ENCODE results near the gene ARHGAP26.

The ARHGAP26 gene

GRCh38 chr5:142827934-142828576, 57.9 kb downstream of the ARHGAP26 start:
- Histone ChIP-seq H3K27ac (ENCODE audit: low read depth, low read length) (no peak overlapping the region), H3K27me3 (ENCODE audit: control insufficient read depth in 5 of 5, insufficient read depth in 4 of 5, low read length in 5 of 5) (no peaks in the 10 kb centered on the region), H3K9me3 (ENCODE audit: control insufficient read depth in 5 of 5, low read length in 5 of 5) (no peaks in the 10 kb centered on the region), H3K36me3 (ENCODE audit: control insufficient read depth in 5 of 5, insufficient read depth in 5 of 5, low read length in 5 of 5) (no peaks in the 10 kb centered on the region), H3K4me3 (ENCODE audit: low read depth in 1 of 5, low read length in 5 of 5) (no peak overlapping the region), H3K4me1 (ENCODE audit: control insufficient read depth in 5 of 5, insufficient read depth in 5 of 5, low read length in 5 of 5) (peaks cover 9 to 49% (median 46%) of the 10 kb centered on the region in 5 donors), H3K9ac (ENCODE audit: low read length in 5 of 5) (no peak overlapping the region)

- no peaks in the 10 kb centered on the region for H3K9me3 ChIP-seq (ENCODE audit: control insufficient read depth in 5 of 5, low read length in 5 of 5)
- H3K27me3 ChIP-seq (ENCODE audit: control insufficient read depth in 5 of 5, insufficient read depth in 4 of 5, low read length in 5 of 5): no peaks in the 10 kb centered on the region
- H3K4me3 ChIP-seq (ENCODE audit: low read depth in 1 of 5, low read length in 5 of 5): no peak overlapping the region
- no peaks in the 10 kb centered on the region for H3K36me3 ChIP-seq (ENCODE audit: control insufficient read depth in 5 of 5, insufficient read depth in 5 of 5, low read length in 5 of 5)
- H3K4me1 ChIP-seq (ENCODE audit: control insufficient read depth in 5 of 5, insufficient read depth in 5 of 5, low read length in 5 of 5): peaks cover 9 to 49% (median 46%) of the 10 kb centered on the region in 5 donors
- H3K27ac ChIP-seq (ENCODE audit: low read depth, low read length): no peak overlapping the region
- no peak overlapping the region for H3K9ac ChIP-seq (ENCODE audit: low read length in 5 of 5)
Measured at GRCh38 chr5:142828797-142829535, 58.8 kb downstream of the ARHGAP26 start.

DNA sequence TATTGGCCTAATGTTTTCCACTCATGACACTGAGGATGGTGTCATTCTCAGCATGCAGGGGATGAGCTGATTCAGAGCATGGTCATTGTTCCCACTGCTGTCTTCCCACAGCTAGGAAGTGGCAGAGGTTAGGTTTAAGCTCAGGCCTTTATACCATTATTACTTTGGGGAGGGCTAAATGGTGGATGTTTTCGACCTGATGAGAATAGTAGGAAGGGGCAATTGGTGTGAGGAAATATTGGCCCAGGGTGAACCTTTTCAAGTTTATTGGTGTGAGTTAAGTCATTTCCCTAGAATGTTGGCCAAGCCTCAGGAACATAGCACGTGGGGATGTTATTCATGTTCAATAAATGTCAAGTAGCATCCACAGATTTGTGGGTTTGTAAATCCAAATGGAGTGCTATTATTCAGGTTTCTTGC, 59.6 kb downstream of the ARHGAP26 start:
- Histone ChIP-seq H3K36me3 (ENCODE audit: control insufficient read depth in 5 of 5, insufficient read depth in 5 of 5, low read length in 5 of 5) (no peaks in the 10 kb centered on the region), H3K9me3 (ENCODE audit: control insufficient read depth in 5 of 5, low read length in 5 of 5) (no peaks in the 10 kb centered on the region), H3K4me1 (ENCODE audit: control insufficient read depth in 5 of 5, insufficient read depth in 5 of 5, low read length in 5 of 5) (peaks cover 9 to 55% (median 45%) of the 10 kb centered on the region in 5 donors), H3K9ac (ENCODE audit: low read length in 5 of 5) (no peak overlapping the region), H3K27me3 (ENCODE audit: control insufficient read depth in 5 of 5, insufficient read depth in 4 of 5, low read length in 5 of 5) (no peaks in the 10 kb centered on the region), H3K27ac (ENCODE audit: low read depth, low read length) (no peak overlapping the region), H3K4me3 (ENCODE audit: low read depth in 1 of 5, low read length in 5 of 5) (no peak overlapping the region)

GRCh38 chr5:142830241-142831008, 60.2 kb downstream of the ARHGAP26 start:
- Histone ChIP-seq H3K4me3 (ENCODE audit: low read depth in 1 of 5, low read length in 5 of 5) (no peak overlapping the region), H3K4me1 (ENCODE audit: control insufficient read depth in 5 of 5, insufficient read depth in 5 of 5, low read length in 5 of 5) (peaks cover 3 to 49% (median 39%) of the 10 kb centered on the region in 5 donors), H3K9me3 (ENCODE audit: control insufficient read depth in 5 of 5, low read length in 5 of 5) (no peaks in the 10 kb centered on the region), H3K36me3 (ENCODE audit: control insufficient read depth in 5 of 5, insufficient read depth in 5 of 5, low read length in 5 of 5) (no peaks in the 10 kb centered on the region), H3K27me3 (ENCODE audit: control insufficient read depth in 5 of 5, insufficient read depth in 4 of 5, low read length in 5 of 5) (no peaks in the 10 kb centered on the region), H3K9ac (ENCODE audit: low read length in 5 of 5) (no peak overlapping the region), H3K27ac (ENCODE audit: low read depth, low read length) (no peak overlapping the region)

DNA sequence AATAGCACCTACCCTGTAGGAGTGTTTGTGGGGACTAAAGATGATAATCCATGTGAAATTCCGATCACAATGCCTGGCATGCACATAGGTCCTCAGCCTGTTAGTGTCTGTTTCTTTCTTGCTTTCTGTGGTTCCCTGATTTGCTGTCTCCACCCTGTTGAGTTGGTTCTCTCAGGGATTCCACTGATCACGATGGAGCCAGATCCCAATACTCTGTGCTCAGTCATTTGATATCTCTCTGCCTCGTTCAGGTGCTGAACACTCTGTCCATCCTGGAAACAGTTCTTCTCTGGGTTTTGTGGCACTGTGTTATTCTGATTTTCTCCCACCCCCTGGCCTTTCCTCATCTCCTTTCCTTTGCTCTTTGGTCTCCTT, 60.8 kb downstream of the ARHGAP26 start:
- Histone ChIP-seq H3K9me3 (ENCODE audit: control insufficient read depth in 5 of 5, low read length in 5 of 5) (no peaks in the 10 kb centered on the region), H3K4me3 (ENCODE audit: low read depth in 1 of 5, low read length in 5 of 5) (no peak overlapping the region), H3K4me1 (ENCODE audit: control insufficient read depth in 5 of 5, insufficient read depth in 5 of 5, low read length in 5 of 5) (peaks cover 3 to 44% (median 33%) of the 10 kb centered on the region in 5 donors), H3K27ac (ENCODE audit: low read depth, low read length) (no peak overlapping the region), H3K9ac (ENCODE audit: low read length in 5 of 5) (no peak overlapping the region), H3K27me3 (ENCODE audit: control insufficient read depth in 5 of 5, insufficient read depth in 4 of 5, low read length in 5 of 5) (no peaks in the 10 kb centered on the region), H3K36me3 (ENCODE audit: control insufficient read depth in 5 of 5, insufficient read depth in 5 of 5, low read length in 5 of 5) (no peaks in the 10 kb centered on the region)

DNA sequence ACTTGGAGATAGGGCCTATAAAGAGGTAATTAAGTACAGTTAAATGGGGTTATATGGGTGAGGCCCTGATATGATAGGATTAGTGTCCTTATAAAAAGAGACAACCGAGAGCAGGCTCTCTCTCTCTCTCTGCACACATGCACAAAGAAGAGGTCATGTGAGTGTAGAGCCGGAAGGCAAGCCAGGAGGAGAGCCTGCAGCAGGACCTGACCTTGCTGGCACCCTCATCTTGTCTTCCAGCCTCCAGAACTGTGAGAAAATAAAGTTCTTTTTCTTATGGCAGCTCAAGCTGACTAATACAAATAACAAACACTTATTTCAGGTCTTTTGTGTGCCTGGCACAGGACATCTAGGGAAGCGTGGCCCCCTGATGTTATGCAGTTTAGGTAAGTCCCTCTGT, 62.1 kb downstream of the ARHGAP26 start:
- H3K36me3 ChIP-seq (ENCODE audit: control insufficient read depth in 5 of 5, insufficient read depth in 5 of 5, low read length in 5 of 5): no peaks in the 10 kb centered on the region
- H3K27me3 ChIP-seq (ENCODE audit: control insufficient read depth in 5 of 5, insufficient read depth in 4 of 5, low read length in 5 of 5): no peaks in the 10 kb centered on the region
- peaks cover 7 to 41% (median 30%) of the 10 kb centered on the region in 5 donors for H3K4me1 ChIP-seq (ENCODE audit: control insufficient read depth in 5 of 5, insufficient read depth in 5 of 5, low read length in 5 of 5)
- no peaks in the 10 kb centered on the region for H3K9me3 ChIP-seq (ENCODE audit: control insufficient read depth in 5 of 5, low read length in 5 of 5)
- H3K27ac ChIP-seq (ENCODE audit: low read depth, low read length): no peak overlapping the region
- no peak overlapping the region for H3K9ac ChIP-seq (ENCODE audit: low read length in 5 of 5)
- no peak overlapping the region for H3K4me3 ChIP-seq (ENCODE audit: low read depth in 1 of 5, low read length in 5 of 5)

DNA sequence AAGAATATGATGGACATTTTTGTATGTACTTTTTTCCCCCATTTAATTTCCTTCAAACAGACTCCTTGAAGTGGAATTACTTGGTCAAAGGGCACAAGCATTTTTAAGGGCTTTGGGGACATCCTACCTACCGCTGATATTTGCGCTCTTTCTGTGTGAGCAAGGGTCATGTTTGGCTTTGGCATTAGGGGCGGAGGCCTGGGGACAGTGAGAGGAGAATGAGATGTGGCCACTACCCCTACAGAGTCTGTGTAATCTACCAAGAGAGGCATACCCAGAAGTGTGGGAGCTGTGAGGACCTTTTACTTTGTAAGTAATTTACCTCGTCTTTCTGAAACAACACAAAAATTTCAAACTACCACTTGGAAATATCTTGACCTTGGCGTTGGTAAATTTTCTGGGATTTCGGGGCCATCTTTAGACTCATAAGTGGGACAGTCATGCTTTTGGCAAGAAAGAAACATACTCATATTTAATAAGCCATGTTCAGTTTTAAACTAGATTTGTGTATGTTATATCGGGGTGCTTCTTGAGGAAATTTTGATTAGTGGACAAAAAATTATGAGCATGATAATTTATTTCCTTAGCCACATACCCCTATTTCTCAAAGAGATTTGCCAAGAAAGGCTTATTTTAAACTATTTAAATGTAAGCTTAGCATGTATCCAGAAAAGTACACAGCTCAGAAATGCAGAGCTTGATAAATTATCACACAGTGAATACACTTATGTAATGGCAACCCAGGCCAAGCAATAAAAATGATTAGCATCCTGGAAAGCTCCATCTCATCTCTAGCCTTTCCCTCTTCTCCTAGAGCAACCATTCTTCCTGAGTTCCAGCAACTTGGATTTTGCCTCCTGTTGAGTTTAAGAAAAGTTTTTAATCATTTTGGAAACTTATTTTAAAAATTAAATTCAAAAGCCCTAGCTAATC, 63.6 kb downstream of the ARHGAP26 start:
- no peaks in the 10 kb centered on the region for H3K36me3 ChIP-seq (ENCODE audit: control insufficient read depth in 5 of 5, insufficient read depth in 5 of 5, low read length in 5 of 5)
- no peak overlapping the region for H3K27ac ChIP-seq (ENCODE audit: low read depth, low read length)
- H3K9ac ChIP-seq (ENCODE audit: low read length in 5 of 5): no peak overlapping the region
- H3K4me3 ChIP-seq (ENCODE audit: low read depth in 1 of 5, low read length in 5 of 5): no peak overlapping the region
- peaks cover 7 to 52% (median 37%) of the 10 kb centered on the region in 5 donors for H3K4me1 ChIP-seq (ENCODE audit: control insufficient read depth in 5 of 5, insufficient read depth in 5 of 5, low read length in 5 of 5)
- H3K9me3 ChIP-seq (ENCODE audit: control insufficient read depth in 5 of 5, low read length in 5 of 5): no peaks in the 10 kb centered on the region
- H3K27me3 ChIP-seq (ENCODE audit: control insufficient read depth in 5 of 5, insufficient read depth in 4 of 5, low read length in 5 of 5): no peaks in the 10 kb centered on the region

GRCh38 chr5:142834504-142834903, 64.3 kb downstream of the ARHGAP26 start:
- Histone ChIP-seq H3K36me3 (ENCODE audit: control insufficient read depth in 5 of 5, insufficient read depth in 5 of 5, low read length in 5 of 5) (no peaks in the 10 kb centered on the region), H3K9ac (ENCODE audit: low read length in 5 of 5) (no peak overlapping the region), H3K4me3 (ENCODE audit: low read depth in 1 of 5, low read length in 5 of 5) (no peak overlapping the region), H3K9me3 (ENCODE audit: control insufficient read depth in 5 of 5, low read length in 5 of 5) (no peaks in the 10 kb centered on the region), H3K27me3 (ENCODE audit: control insufficient read depth in 5 of 5, insufficient read depth in 4 of 5, low read length in 5 of 5) (no peaks in the 10 kb centered on the region), H3K4me1 (ENCODE audit: control insufficient read depth in 5 of 5, insufficient read depth in 5 of 5, low read length in 5 of 5) (peaks cover 7 to 56% (median 44%) of the 10 kb centered on the region in 5 donors), H3K27ac (ENCODE audit: low read depth, low read length) (no peak overlapping the region)

GRCh38 chr5:142835540-142835939, 65.4 kb downstream of the ARHGAP26 start:
- no peaks in the 10 kb centered on the region for H3K36me3 ChIP-seq (ENCODE audit: control insufficient read depth in 5 of 5, insufficient read depth in 5 of 5, low read length in 5 of 5)
- H3K27me3 ChIP-seq (ENCODE audit: control insufficient read depth in 5 of 5, insufficient read depth in 4 of 5, low read length in 5 of 5): no peaks in the 10 kb centered on the region
- no peak overlapping the region for H3K9ac ChIP-seq (ENCODE audit: low read length in 5 of 5)
- no peaks in the 10 kb centered on the region for H3K9me3 ChIP-seq (ENCODE audit: control insufficient read depth in 5 of 5, low read length in 5 of 5)
- H3K4me3 ChIP-seq (ENCODE audit: low read depth in 1 of 5, low read length in 5 of 5): no peak overlapping the region
- peaks cover 4 to 56% (median 48%) of the 10 kb centered on the region in 5 donors for H3K4me1 ChIP-seq (ENCODE audit: control insufficient read depth in 5 of 5, insufficient read depth in 5 of 5, low read length in 5 of 5)
- H3K27ac ChIP-seq (ENCODE audit: low read depth, low read length): no peak overlapping the region
